GM12801 (cell line): ENCODE results near the gene SYNPO2.

Experiments
- CTCF ChIP-seq: IDR thresholded peaks from one replicate; pipeline ENCODE4 v1.5.1; 2011; ENCODE audit warnings: control low read depth; ENCODE audit not compliant: insufficient read length; ENCODE audit errors: extremely low read depth

SYNPO2 gene

GRCh38 chr4:118883861-118884260 is 4.8 kb upstream of the SYNPO2 start:
- TF ChIP-seq CTCF, result no peak

GRCh38 chr4:118884716-118885115 is 3.9 kb upstream of the SYNPO2 start:
- TF ChIP-seq CTCF, result no peak

GRCh38 chr4:118889312-118889691 is 648 bp downstream of the SYNPO2 start:
- TF ChIP-seq CTCF, result no peak

- TF ChIP-seq CTCF, result no peak
Measured at GRCh38 chr4:118894034-118894433, 5.4 kb downstream of the SYNPO2 start.

- no peak for TF ChIP-seq CTCF
Measured at GRCh38 chr4:118898221-118898620, 9.6 kb downstream of the SYNPO2 start.

- TF ChIP-seq CTCF, result no peak
Measured at GRCh38 chr4:118898684-118899138, 10.1 kb downstream of the SYNPO2 start.

GRCh38 chr4:118904418-118904817 is 15.8 kb downstream of the SYNPO2 start:
- TF ChIP-seq CTCF, result no peak

- no peak for TF ChIP-seq CTCF
Measured at GRCh38 chr4:118904935-118905334, 16.3 kb downstream of the SYNPO2 start.
